GM21515 (cell line): ENCODE measurements around the gene RNF19B.

ENCODE experiments used
- ATAC-seq: cut with Tn5 transposase; IDR thresholded peaks from one replicate; pipeline ENCODE4 v1.9.1; 2021; ENCODE audit not compliant: unreplicated experiment

Gene RNF19B

DNA sequence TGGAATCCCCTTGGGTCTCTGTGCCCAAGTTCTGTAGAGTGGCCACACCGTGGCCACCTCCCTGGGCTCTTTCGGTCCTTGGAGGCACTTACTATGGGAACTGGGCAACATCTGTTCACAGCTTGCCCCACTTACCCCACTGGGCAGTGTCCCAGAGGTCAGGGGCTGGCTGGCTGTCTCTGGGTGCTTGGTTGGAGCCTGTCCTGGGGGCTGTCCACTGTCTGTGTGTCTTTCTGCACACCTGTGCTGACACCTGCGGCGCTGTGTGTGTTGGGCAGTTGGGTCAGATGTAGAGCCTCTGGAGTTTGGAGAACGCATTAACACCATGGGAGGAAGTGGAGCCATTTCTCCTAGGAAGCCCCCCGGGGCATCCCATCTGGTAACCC lies 62.1 kb downstream of the RNF19B start:
- no peak for ATAC-seq

- no peak for ATAC-seq
Observed at GRCh38 chr1:32901823-32902534, 62.6 kb downstream of the RNF19B start.

GRCh38 chr1:32900956-32901822 lies 63.4 kb downstream of the RNF19B start, which contains the start of gene TMEM54:
Gene TMEM54, minus strand, starts transcription at chr1:32901389. Its CDS starts 151 bp downstream, at chr1:32901238.
- ATAC-seq, result no peak

DNA sequence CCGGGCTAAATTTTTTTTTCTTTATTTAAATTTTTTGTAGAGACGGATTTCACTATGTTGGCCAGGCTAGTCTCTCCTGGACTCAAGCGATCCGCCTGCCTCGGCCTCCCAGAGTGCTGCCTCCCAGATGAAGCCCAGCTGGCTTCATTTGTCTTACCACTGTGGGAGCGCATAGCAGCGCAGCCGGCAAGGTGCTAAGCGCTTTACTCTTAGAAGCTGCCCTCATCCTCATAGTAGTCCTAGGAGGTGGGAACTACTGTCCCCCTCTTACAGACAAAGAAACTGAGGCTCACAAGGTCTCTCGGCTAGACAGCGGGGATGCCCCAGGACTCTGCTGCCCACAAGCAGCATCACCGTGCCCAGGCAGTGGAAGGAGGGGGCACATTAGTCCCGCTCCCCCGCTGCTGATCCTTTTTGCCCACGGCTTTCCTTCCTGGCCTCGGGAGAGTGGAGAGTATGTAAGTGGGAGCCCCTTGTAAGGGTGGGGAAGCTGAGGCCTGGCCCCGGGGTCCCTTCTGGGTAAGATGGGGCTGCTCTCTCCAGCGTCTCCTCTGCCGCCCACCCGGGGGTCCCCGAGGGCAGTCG lies 64.1 kb downstream of the RNF19B start:
- ATAC-seq, result no peak

- no peak for ATAC-seq
Observed at GRCh38 chr1:32899586-32900296, 64.9 kb downstream of the RNF19B start.

GRCh38 chr1:32898958-32899357 lies 65.7 kb downstream of the RNF19B start:
- no peak for ATAC-seq

DNA sequence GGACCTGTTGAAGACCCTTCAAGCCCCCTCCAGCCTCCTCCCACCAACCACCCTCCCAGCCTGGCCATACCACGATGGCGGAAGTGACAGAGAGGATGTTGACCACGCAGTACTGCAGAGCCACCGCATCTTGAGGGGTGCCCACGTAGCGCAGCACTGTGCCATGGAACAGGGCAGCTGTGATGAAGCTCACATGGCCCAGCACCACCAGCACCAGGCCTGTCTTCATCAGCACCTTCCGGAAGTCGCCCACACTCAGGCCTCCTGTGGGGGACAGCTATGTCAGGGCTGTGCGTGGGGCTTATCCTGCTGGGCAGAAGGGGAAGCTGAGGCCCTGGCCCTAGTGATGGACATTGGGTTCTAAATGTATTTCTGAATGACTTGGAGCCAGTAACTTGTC lies 66.6 kb downstream of the RNF19B start:
- ATAC-seq, result no peak

GRCh38 chr1:32897082-32898049 lies 67.2 kb downstream of the RNF19B start:
- no peak for ATAC-seq

- ATAC-seq, result no peak
Observed at GRCh38 chr1:32896451-32896850, 68.2 kb downstream of the RNF19B start.

- no peak for ATAC-seq
Observed at GRCh38 chr1:32895325-32896215, 69.0 kb downstream of the RNF19B start.

DNA sequence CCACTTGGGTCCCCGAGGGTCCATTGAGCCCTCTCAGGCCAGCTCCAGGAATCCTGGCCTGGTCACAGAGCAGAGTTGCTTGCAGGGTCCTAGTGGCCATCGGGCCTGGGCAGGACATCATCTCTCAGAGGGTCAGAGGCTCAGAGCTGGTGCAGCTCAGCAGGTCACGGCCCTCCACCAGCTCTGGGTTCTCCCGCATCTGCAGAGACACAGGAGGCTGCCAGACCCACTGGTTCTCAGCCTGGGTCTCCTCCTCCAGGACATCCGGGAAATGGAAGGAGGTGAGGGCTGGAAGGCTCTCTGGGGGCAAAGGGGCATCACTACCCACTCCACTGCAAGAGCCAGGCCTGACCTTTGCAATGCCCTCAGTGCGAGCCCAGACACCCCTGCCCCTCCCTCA lies 69.9 kb downstream of the RNF19B start:
- ATAC-seq, result no peak

GRCh38 chr1:32894019-32894600 lies 70.5 kb downstream of the RNF19B start:
- ATAC-seq, result no peak

DNA sequence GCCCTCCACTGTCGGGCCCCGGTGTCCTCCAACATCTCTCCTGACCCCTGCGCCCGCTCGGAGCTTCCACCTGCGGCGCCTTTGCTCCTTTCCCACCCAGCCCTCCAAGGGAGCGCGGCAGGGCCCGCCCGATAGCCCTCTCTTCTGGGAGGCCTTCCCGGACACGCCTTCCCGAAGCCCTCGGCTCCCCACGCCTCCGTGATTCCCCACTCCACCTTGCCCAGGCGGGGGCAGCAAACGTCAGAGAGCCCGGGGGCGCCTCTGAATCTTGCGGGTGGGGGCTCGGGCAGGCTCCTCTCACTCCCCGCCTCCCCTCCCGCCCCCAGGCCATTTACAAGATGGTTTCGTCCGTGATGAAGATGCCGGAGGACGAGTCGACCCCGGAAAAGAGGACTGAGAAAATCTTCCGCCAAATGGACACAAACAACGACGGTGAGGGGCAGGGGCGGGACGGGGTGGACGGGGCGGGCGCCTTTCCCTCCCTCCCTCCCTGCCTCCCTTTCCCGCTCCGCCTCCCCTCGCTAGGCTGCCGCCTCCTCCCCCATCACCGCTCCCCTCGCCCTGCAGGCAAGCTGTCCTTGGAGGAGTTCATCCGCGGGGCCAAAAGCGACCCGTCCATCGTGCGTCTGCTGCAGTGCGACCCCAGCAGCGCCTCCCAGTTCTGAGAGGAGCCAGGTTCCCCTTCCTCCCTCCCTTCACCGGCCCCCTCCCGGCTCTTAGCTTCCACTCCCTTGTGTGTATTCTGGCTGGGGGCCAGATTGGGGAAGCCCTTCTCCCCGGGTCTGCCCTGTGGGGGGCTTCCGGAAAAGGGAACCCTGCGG lies 71.2 kb downstream of the RNF19B start:
- no peak for ATAC-seq

- no peak for ATAC-seq
Observed at GRCh38 chr1:32892368-32893197, 72.0 kb downstream of the RNF19B start.

DNA sequence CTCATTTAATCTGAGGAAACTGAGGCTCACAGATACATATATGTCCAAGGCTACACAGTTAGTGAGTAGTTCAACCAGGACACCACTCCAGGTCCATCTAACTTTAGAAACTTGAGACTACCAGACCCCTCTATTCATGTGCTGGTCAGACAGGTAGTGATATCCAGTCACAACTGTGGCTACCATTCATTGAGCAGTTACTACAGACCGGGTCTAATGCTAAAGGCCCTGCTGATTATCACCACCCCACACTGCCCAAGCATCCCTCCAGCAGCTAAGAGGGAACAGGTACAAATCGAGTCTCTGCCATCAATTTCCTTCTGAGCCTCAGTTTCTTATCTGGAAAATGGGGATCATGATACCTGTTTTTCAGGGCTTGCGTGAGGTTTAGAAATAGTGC lies 73.0 kb downstream of the RNF19B start:
- ATAC-seq, result no peak

DNA sequence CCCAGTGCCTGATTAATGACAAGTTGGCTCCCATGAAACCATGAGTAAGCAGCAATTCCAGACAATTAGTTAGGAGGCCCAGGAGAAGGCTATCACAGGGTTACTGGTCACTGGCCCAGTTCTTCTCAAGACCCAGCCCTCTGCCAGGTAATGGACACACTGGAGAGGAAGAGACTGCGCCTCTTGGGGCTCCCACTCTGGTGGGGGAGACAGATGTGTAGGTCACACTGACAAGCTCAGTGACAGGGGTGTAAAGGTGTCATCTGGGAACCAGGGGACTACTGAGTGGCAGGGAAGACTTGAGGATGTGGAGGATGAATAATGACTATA lies 73.4 kb downstream of the RNF19B start:
- ATAC-seq, result no peak
